Measurements from ENCODE around the gene AOPEP.

DNA sequence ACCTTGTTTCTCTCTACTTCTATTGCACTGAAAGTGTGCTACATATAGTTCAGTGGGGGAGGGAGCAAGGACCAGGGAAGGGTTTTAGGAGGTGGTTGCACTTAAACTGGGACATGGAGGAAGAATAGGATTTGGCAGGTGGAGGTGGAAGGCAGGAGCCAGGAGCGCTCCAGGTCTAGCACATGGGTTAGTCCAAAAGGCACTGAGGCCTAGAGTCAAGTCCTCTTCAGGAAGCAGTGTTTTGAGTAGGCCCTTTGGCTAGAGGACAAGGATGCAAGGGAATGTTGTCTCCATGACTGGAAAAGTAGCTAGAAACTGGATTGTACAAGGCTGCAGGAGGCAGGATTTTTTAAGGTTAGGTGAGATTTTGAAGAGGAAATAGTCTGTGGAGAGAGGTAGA, 31.5 kb downstream of the AOPEP start:
- TF ChIP-seq, protein P1, sequence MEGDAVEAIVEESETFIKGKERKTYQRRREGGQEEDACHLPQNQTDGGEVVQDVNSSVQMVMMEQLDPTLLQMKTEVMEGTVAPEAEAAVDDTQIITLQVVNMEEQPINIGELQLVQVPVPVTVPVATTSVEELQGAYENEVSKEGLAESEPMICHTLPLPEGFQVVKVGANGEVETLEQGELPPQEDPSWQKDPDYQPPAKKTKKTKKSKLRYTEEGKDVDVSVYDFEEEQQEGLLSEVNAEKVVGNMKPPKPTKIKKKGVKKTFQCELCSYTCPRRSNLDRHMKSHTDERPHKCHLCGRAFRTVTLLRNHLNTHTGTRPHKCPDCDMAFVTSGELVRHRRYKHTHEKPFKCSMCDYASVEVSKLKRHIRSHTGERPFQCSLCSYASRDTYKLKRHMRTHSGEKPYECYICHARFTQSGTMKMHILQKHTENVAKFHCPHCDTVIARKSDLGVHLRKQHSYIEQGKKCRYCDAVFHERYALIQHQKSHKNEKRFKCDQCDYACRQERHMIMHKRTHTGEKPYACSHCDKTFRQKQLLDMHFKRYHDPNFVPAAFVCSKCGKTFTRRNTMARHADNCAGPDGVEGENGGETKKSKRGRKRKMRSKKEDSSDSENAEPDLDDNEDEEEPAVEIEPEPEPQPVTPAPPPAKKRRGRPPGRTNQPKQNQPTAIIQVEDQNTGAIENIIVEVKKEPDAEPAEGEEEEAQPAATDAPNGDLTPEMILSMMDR (IDR thresholded peaks at IDR 0.05), result no peak
- TF ChIP-seq EZH2phosphoT487 (IDR thresholded peaks at IDR 0.05) (no peak), EZH2 (IDR thresholded peaks at IDR 0.05) (no peak)
